HCT116 (cell line): ENCODE measurements around the gene ANKS1A.

Experiments used
- ATF3 ChIP-seq: IDR thresholded peaks from 2 replicates; pipeline ENCODE4 v1.6.1; 2012
- CTCF ChIP-seq, 3 experiments: fragments of 200-600 bp in 1 of 3; sonication (generic) in 1 of 3; IDR thresholded peaks in 2 of 3; conservative IDR thresholded peaks in 1 of 3; 2 replicates each; pipeline ENCODE4 v1.5.1; 2012 to 2017; ENCODE audit warnings: low read depth in 2 of 3, low read length in 2 of 3, antibody characterized with exemption in 1 of 3, borderline replicate concordance in 1 of 3, control low read depth in 1 of 3, mild to moderate bottlenecking in 1 of 3, mixed read lengths in 1 of 3, mixed run types in 1 of 3, moderate library complexity in 1 of 3; ENCODE audit not compliant: insufficient read depth in 1 of 3
- JUND ChIP-seq: IDR thresholded peaks from 2 replicates; pipeline ENCODE4 v1.6.1; 2012
- MAX ChIP-seq: IDR thresholded peaks from 2 replicates; pipeline ENCODE4 v1.6.1; 2012
- POLR2AphosphoS5 ChIP-seq: IDR thresholded peaks from 2 replicates; pipeline ENCODE4 v1.6.1; 2011; ENCODE audit warnings: mild to moderate bottlenecking, low read depth, low read length, moderate library complexity
- SIN3A ChIP-seq: IDR thresholded peaks from 2 replicates; pipeline ENCODE4 v1.6.1; 2012; ENCODE audit warnings: low read depth

DNA sequence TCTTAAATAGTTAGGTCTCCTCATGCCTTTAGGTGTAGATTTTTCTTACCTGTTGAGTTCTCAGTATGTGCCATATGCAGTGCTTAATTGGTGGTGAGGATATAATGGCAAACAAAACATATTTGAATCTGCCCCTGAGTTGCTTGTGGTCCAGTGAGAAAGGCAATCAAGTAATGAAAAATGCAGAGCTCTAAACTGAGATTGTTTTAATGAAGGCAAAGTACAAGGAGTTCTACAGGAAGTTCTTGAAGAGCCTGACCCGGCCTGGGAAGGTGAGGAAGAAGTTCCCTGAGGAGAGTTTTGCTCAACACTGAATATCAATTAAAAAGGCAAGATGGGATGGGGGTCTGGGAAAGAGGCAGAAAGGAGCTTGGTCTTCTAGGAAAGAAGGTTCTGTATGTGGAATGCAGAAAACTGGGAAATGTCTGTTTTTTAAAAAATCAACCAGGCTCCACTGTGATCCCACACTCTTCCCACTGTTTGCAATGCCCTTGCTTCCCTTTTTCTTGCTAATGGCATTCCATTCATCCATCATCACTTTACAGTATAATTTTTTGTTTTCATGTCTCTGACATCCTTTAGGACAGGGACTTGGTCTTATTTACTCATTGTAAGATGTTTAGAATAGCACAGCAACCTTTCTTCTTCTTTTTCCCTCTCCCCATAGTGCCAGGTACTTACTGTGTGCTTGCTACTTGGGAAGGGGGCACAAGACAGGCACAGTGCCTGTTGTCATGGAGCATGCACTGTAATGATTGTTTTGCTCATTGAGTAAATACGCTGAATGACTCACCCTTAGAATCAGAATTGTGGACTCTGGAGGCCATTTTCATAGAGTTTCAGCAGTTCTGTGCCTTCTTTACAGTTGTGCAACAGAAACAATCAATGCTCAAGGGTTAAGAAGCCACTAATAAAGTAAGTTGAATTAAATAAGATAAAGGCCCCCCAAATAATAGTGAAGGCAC is 64.3 kb downstream of the ANKS1A start:
- no peak for TF ChIP-seq CTCF (IDR thresholded peaks at IDR 0.05 in 2 of 3, conservative IDR thresholded peaks at IDR 0.05 in 1 of 3; ENCODE audit: borderline replicate concordance in 1 of 3, insufficient read depth in 1 of 3, low read depth in 2 of 3, low read length in 2 of 3)
- no peak for TF ChIP-seq MAX
- no peak for TF ChIP-seq SIN3A
- no peak for TF ChIP-seq ATF3
- no peak for TF ChIP-seq JUND
- TF ChIP-seq POLR2AphosphoS5, result no peak
